ENCODE data around the gene VTA1.

- TF ChIP-seq POLR2AphosphoS5 (IDR thresholded peaks at IDR 0.05), result no peak
- no peak for TF ChIP-seq CTCF (IDR thresholded peaks at IDR 0.05)
- no peak for TF ChIP-seq POLR2A (IDR thresholded peaks at IDR 0.05)
Measured at GRCh38 chr6:142213402-142213801, 66.3 kb downstream of the VTA1 start.
